MM.1S (cell line): Measurements from ENCODE around the gene STK32A.

ENCODE experiments used
- DNase-seq: peaks from one replicate; pipeline ENCODE4 v3.0.0-alpha.2; 2015
- H2AFZ ChIP-seq: fragments of 300-600 bp; sonication (generic); 2 replicates; pipeline ENCODE4 v1.6.0; 2016; ENCODE audit warnings: antibody characterized with exemption, low read length
- H3F3A ChIP-seq: fragments of 300-600 bp; sonication (generic); 2 replicates; pipeline ENCODE4 v1.6.1; 2016; ENCODE audit warnings: mild to moderate bottlenecking, antibody characterized with exemption, low read length, moderate library complexity, mixed read lengths; ENCODE audit not compliant: insufficient read depth
- H3K27ac ChIP-seq: fragments of 300-600 bp; sonication (generic); 2 replicates; pipeline ENCODE4 v1.5.1; 2016; ENCODE audit warnings: mild to moderate bottlenecking, low read length
- H3K27me3 ChIP-seq: fragments of 300-600 bp; sonication (generic); replicated peaks from 2 replicates; pipeline ENCODE4 v1.6.0; 2016; ENCODE audit warnings: low read length; ENCODE audit not compliant: insufficient read depth
- H3K36me3 ChIP-seq: fragments of 300-600 bp; sonication (generic); replicated peaks from 2 replicates; pipeline ENCODE4 v1.6.1; 2016; ENCODE audit warnings: mild to moderate bottlenecking, low read length, mixed read lengths; ENCODE audit not compliant: insufficient read depth
- H3K4me1 ChIP-seq: fragments of 300-600 bp; sonication (generic); 2 replicates; pipeline ENCODE4 v1.6.1; 2016; ENCODE audit warnings: low read length, mixed read lengths
- H3K4me2 ChIP-seq: fragments of 300-600 bp; sonication (generic); 2 replicates; pipeline ENCODE4 v1.6.0; 2016; ENCODE audit warnings: low read depth, low read length
- H3K4me3 ChIP-seq: fragments of 300-600 bp; sonication (generic); 2 replicates; pipeline ENCODE4 v1.5.1; 2016; ENCODE audit warnings: low read length, mixed read lengths
- H3K79me2 ChIP-seq: fragments of 300-600 bp; sonication (generic); 2 replicates; pipeline ENCODE4 v1.6.1; 2016; ENCODE audit warnings: mixed run types, low read length, mixed read lengths
- H3K9ac ChIP-seq: fragments of 300-600 bp; sonication (generic); 2 replicates; pipeline ENCODE4 v1.6.1; 2016; ENCODE audit warnings: low read length, mixed read lengths
- H3K9me2 ChIP-seq: fragments of 300-600 bp; sonication (generic); replicated peaks from 2 replicates; pipeline ENCODE4 v1.6.1; 2016; ENCODE audit warnings: mild to moderate bottlenecking, low read length, mixed read lengths; ENCODE audit not compliant: insufficient read depth
- H3K9me3 ChIP-seq: fragments of 300-600 bp; sonication (generic); replicated peaks from 2 replicates; pipeline ENCODE4 v1.6.1; 2016; ENCODE audit warnings: mild to moderate bottlenecking, low read length, mixed read lengths; ENCODE audit not compliant: insufficient read depth
- H4K20me1 ChIP-seq: fragments of 300-600 bp; sonication (generic); 2 replicates; pipeline ENCODE4 v1.6.1; 2016; ENCODE audit warnings: mild to moderate bottlenecking, low read length, moderate library complexity, mixed read lengths; ENCODE audit not compliant: insufficient read depth
- CTCF ChIP-seq: fragments of 300-600 bp; sonication (generic); IDR thresholded peaks from 2 replicates; pipeline ENCODE4 v1.5.1; 2016; ENCODE audit warnings: antibody characterized with exemption, low read length, mixed read lengths
- EZH2 ChIP-seq: fragments of 300-600 bp; sonication (generic); optimal IDR thresholded peaks from 2 replicates; pipeline ENCODE3; 2017; ENCODE audit warnings: low read depth, mild to moderate bottlenecking, antibody characterized with exemption, low read length, mixed read lengths
- EZH2phosphoT487 ChIP-seq: fragments of 300-600 bp; sonication (generic); IDR thresholded peaks from 2 replicates; pipeline ENCODE4 v1.6.1; 2018; ENCODE audit warnings: antibody characterized with exemption, low read length

STK32A gene

GRCh38 chr5:147396070-147396823, 161.4 kb downstream of the STK32A start:
- Histone ChIP-seq H3K36me3 (no peaks in the 10 kb centered on the region), H3K4me1 (no peaks in the 10 kb centered on the region), H3K27ac (no peak overlapping the region), H3K27me3 (no peaks in the 10 kb centered on the region), H2AFZ (no peak overlapping the region), H3F3A (no peaks in the 10 kb centered on the region), H4K20me1 (no peaks in the 10 kb centered on the region), H3K9me2 (no peaks in the 10 kb centered on the region), H3K4me3 (no peak overlapping the region), H3K9me3 (no peaks in the 10 kb centered on the region), H3K4me2 (no peak overlapping the region), H3K9ac (no peak overlapping the region), H3K79me2 (no peaks in the 10 kb centered on the region)
- TF ChIP-seq EZH2 (no peak), EZH2phosphoT487 (no peak), CTCF (no peak)
- no peak for DNase-seq

GRCh38 chr5:147397616-147398015, 162.8 kb downstream of the STK32A start:
- Histone ChIP-seq H3K9ac (no peak overlapping the region), H3K4me2 (no peak overlapping the region), H3K9me3 (no peaks in the 10 kb centered on the region), H2AFZ (no peak overlapping the region), H4K20me1 (no peaks in the 10 kb centered on the region), H3K79me2 (no peaks in the 10 kb centered on the region), H3K4me3 (no peak overlapping the region), H3K27ac (no peak overlapping the region), H3K36me3 (no peaks in the 10 kb centered on the region), H3K27me3 (no peaks in the 10 kb centered on the region), H3K4me1 (no peaks in the 10 kb centered on the region), H3F3A (no peaks in the 10 kb centered on the region), H3K9me2 (no peaks in the 10 kb centered on the region)
- DNase-seq, result no peak
- 0 out of 2 replicates have a peak, but pooled peaks have one; percentile 4 for TF ChIP-seq CTCF
- no peak for TF ChIP-seq EZH2

- Histone ChIP-seq H3K4me1 (peaks cover 7% of the 10 kb centered on the region), H4K20me1 (no peaks in the 10 kb centered on the region), H3K9me3 (no peaks in the 10 kb centered on the region), H3K27me3 (no peaks in the 10 kb centered on the region), H3K27ac (no peak overlapping the region), H2AFZ (no peak overlapping the region), H3K36me3 (no peaks in the 10 kb centered on the region), H3F3A (peaks cover 6% of the 10 kb centered on the region), H3K9ac (no peak overlapping the region), H3K4me3 (no peak overlapping the region), H3K4me2 (no peak overlapping the region), H3K79me2 (no peaks in the 10 kb centered on the region), H3K9me2 (no peaks in the 10 kb centered on the region)
- DNase-seq, result no peak
- no peak for TF ChIP-seq EZH2phosphoT487
- TF ChIP-seq EZH2, result no peak
- TF ChIP-seq CTCF, result no peak
Observed at GRCh38 chr5:147398860-147399259, 164.0 kb downstream of the STK32A start.
